C4-2B (cell line): ENCODE results near the gene ATRNL1.

Experiments
- H3K27ac ChIP-seq: fragments of 450-650 bp; 2 replicates; pipeline ENCODE4 v1.5.1; 2017
- CTCF ChIP-seq: fragments of 450-650 bp; conservative IDR thresholded peaks from 2 replicates; pipeline ENCODE4 v1.5.1; 2017; ENCODE audit warnings: mild to moderate bottlenecking
- ZFX ChIP-seq: fragments of 450-650 bp; IDR thresholded peaks from 2 replicates; pipeline ENCODE4 v1.6.1; 2017

The ATRNL1 gene

GRCh38 chr10:115760131-115760530, 667.0 kb downstream of the ATRNL1 start:
- no peak for TF ChIP-seq CTCF
- TF ChIP-seq ZFX, result no peak

GRCh38 chr10:115761166-115761565, 668.0 kb downstream of the ATRNL1 start:
- no peak for TF ChIP-seq CTCF
- no peak for TF ChIP-seq ZFX
- no peak overlapping the region for H3K27ac ChIP-seq

More at GRCh38 chr10:115760131-115760530, 667.0 kb downstream of the ATRNL1 start:
- no peak overlapping the region for H3K27ac ChIP-seq

- no peak overlapping the region for H3K27ac ChIP-seq
These were observed 668.9 kb downstream of the ATRNL1 start for GRCh38 chr10:115762029-115762428.

GRCh38 chr10:115771755-115772154, 678.6 kb downstream of the ATRNL1 start:
- no peak overlapping the region for H3K27ac ChIP-seq

More at GRCh38 chr10:115762029-115762428, 668.9 kb downstream of the ATRNL1 start:
- no peak for TF ChIP-seq CTCF
- TF ChIP-seq ZFX, result no peak

GRCh38 chr10:115772606-115773005, 679.4 kb downstream of the ATRNL1 start:
- no peak overlapping the region for H3K27ac ChIP-seq
- TF ChIP-seq ZFX (no peak), CTCF (no peak)

More at GRCh38 chr10:115771755-115772154, 678.6 kb downstream of the ATRNL1 start:
- TF ChIP-seq CTCF (no peak), ZFX (no peak)

- H3K27ac ChIP-seq, result no peak overlapping the region
- no peak for TF ChIP-seq ZFX
- TF ChIP-seq CTCF, result no peak
These were observed 680.7 kb downstream of the ATRNL1 start for GRCh38 chr10:115773832-115774231.

GRCh38 chr10:115774721-115775120, 681.6 kb downstream of the ATRNL1 start:
- TF ChIP-seq CTCF (no peak), ZFX (no peak)
- H3K27ac ChIP-seq, result no peak overlapping the region
